ENCODE measurements around the gene DAPK1. TPM values are rescaled to one million over a fixed set of nuclear protein-coding genes. Genes with fewer than 3 reads are reported as not detected.

DAPK1 gene
- total and polyA plus RNA-seq, 2 donors (not counting 3 experiments of a cell fraction or from before 2014, with no cell fraction given): 58.9 to 119 TPM

DNA sequence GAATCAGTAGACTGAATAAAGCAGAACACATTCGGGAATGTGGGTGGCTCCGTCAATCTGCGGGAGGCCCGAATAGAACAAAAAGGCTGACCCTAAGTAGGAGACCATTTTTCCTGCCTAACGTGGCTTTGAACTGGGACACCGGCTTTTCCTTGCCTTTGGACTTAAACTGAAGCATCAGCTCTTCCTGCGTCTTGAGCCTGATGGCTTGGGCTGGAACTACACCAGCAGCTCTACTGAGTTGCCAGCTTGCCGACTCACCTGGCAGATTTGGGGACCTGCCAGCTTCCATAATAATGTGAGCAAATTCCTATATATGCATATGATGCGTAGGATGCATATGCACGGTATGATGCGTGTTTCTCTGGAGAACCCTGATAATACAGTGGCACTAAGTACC lies 111.3 kb downstream of the DAPK1 start:
- FAIRE-seq: no peak
- Histone ChIP-seq H3K9me1 (replicated peaks; ENCODE audit: control insufficient read depth, extremely low read depth, insufficient read depth, low read length) (no peaks in the 10 kb centered on the region), H3K9me3 (replicated peaks; ENCODE audit: control insufficient read depth, insufficient read depth, low read length) (no peaks in the 10 kb centered on the region), H3K36me3 (ENCODE audit: control insufficient read depth in 2 of 2, extremely low read depth in 1 of 2, insufficient read depth in 2 of 2, low read length in 2 of 2) (peaks cover 0 to 11% of the 10 kb centered on the region in 2 experiments), H3K4me3 (replicated peaks in 1 of 3; ENCODE audit: insufficient read depth in 1 of 3, low read depth in 1 of 3, low read length in 3 of 3) (no peak overlapping the region), H3K27me3 (ENCODE audit: control insufficient read depth in 2 of 2, insufficient read depth in 2 of 2, low read length in 2 of 2) (no peaks in the 10 kb centered on the region), H3K27ac (ENCODE audit: insufficient read depth, low read depth, low read length) (no peak overlapping the region), H3K79me2 (ENCODE audit: control insufficient read depth, insufficient read depth, low read length) (no peaks in the 10 kb centered on the region), H3K4me1 (ENCODE audit: control insufficient read depth, extremely low read depth, insufficient read depth, low read length) (peaks cover 18% of the 10 kb centered on the region), H3K9ac (replicated peaks; ENCODE audit: extremely low read depth, insufficient read depth, low read length) (no peak overlapping the region), H4K20me1 (replicated peaks; ENCODE audit: control insufficient read depth, extremely low read depth, insufficient read depth, low read length) (no peaks in the 10 kb centered on the region), H3K4me2 (ENCODE audit: insufficient read depth, low read length) (no peak overlapping the region), H2AFZ (ENCODE audit: low read depth, low read length) (no peak overlapping the region)
- DNase-seq (ENCODE audit: low read depth, low spot score): no peak
- dilution Hi-C loops (cut with MboI; ENCODE audit: extremely low pct_ligation_motif_present, low sequenced_read_pairs): no loop called here
- ChIA-PET POLR2A (no interaction called here), CTCF (interaction anchor here (1.1 kb wide), 1 partner anchor 9 kb away, joined by 5 read pairs; no protein-coding TSS in a partner anchor)
- no peak for TF ChIP-seq MYC (IDR thresholded peaks at IDR 0.05; ENCODE audit: low read depth, low read length)
- TF ChIP-seq POLR2AphosphoS5 (IDR thresholded peaks at IDR 0.05; ENCODE audit: insufficient read depth, low read depth, low read length): no peak
- TF ChIP-seq GATA2 (IDR thresholded peaks at IDR 0.05; ENCODE audit: insufficient read depth, insufficient read length, low read depth, low read length): no peak
- TF ChIP-seq, protein P1, sequence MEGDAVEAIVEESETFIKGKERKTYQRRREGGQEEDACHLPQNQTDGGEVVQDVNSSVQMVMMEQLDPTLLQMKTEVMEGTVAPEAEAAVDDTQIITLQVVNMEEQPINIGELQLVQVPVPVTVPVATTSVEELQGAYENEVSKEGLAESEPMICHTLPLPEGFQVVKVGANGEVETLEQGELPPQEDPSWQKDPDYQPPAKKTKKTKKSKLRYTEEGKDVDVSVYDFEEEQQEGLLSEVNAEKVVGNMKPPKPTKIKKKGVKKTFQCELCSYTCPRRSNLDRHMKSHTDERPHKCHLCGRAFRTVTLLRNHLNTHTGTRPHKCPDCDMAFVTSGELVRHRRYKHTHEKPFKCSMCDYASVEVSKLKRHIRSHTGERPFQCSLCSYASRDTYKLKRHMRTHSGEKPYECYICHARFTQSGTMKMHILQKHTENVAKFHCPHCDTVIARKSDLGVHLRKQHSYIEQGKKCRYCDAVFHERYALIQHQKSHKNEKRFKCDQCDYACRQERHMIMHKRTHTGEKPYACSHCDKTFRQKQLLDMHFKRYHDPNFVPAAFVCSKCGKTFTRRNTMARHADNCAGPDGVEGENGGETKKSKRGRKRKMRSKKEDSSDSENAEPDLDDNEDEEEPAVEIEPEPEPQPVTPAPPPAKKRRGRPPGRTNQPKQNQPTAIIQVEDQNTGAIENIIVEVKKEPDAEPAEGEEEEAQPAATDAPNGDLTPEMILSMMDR (IDR thresholded peaks at IDR 0.05; ENCODE audit: extremely low read depth in 1 of 2, insufficient read depth in 1 of 2, low read depth in 1 of 2, low read length in 2 of 2): no peak
- TF ChIP-seq EZH2 (IDR thresholded peaks at IDR 0.05; ENCODE audit: borderline replicate concordance, low read depth, low read length, severe bottlenecking): no peak
- no peak for TF ChIP-seq POLR2A (IDR thresholded peaks at IDR 0.05; ENCODE audit: low read depth, low read length)
- TF ChIP-seq MAX (IDR thresholded peaks at IDR 0.05; ENCODE audit: insufficient read depth, insufficient read length): no peak
- TF ChIP-seq JUN (IDR thresholded peaks at IDR 0.05; ENCODE audit: borderline replicate concordance, insufficient read depth, insufficient read length, low read depth): no peak
- TF ChIP-seq FOS (IDR thresholded peaks at IDR 0.05; ENCODE audit: borderline replicate concordance, insufficient read depth, low read length): no peak
- intact Hi-C loops (cut with micrococcal nuclease): no loop called here
- no TSS peak for BruUV-seq (replicated peaks)
